ENCODE results near the gene ARSG. TPM values are rescaled to one million over a fixed set of nuclear protein-coding genes. Genes with fewer than 3 reads are reported as not detected.

ARSG gene
- total RNA-seq, 1 donor from 2014 or later: 2.7 TPM

DNA sequence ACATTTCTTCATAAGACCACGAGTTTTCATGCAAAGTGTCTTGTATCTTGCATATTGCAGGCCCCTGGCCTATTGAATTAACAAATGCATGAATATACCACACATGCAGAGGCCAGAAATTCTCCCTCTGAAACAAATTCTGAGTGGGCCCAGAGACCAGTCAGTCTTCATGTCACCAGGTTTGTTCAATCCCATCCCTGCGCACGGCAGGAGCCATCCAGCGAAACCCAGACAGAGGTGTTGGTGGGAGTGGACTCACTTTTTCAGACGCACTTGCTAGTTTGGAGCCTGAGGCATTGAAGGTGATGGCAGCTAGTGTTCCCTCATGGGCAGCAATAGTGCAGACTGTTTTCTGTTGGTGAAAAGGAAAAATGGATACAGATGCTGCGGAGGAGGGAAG is 144.1 kb downstream of the ARSG start:
- intact Hi-C loops (cut with DNase I): loop anchor here (10.0 kb wide), 1 partner anchor 261 kb away; no protein-coding TSS in a partner anchor
- DNase-seq (ENCODE audit: low spot score): no peak

- DNase-seq (ENCODE audit: low spot score): peak; percentile 83
- intact Hi-C loops (cut with DNase I): loop anchor here (2.0 to 10.0 kb wide), 2 partner anchors 173 to 261 kb away; no protein-coding TSS in a partner anchor
Observed at GRCh38 chr17:68435876-68436842, 144.9 kb downstream of the ARSG start.

GRCh38 chr17:68437979-68438822 is 146.9 kb downstream of the ARSG start:
- intact Hi-C loops (cut with DNase I): loop anchor here (2.0 to 10.0 kb wide), 2 partner anchors 175 to 263 kb away; no protein-coding TSS in a partner anchor
- no peak for DNase-seq (ENCODE audit: low spot score)

DNA sequence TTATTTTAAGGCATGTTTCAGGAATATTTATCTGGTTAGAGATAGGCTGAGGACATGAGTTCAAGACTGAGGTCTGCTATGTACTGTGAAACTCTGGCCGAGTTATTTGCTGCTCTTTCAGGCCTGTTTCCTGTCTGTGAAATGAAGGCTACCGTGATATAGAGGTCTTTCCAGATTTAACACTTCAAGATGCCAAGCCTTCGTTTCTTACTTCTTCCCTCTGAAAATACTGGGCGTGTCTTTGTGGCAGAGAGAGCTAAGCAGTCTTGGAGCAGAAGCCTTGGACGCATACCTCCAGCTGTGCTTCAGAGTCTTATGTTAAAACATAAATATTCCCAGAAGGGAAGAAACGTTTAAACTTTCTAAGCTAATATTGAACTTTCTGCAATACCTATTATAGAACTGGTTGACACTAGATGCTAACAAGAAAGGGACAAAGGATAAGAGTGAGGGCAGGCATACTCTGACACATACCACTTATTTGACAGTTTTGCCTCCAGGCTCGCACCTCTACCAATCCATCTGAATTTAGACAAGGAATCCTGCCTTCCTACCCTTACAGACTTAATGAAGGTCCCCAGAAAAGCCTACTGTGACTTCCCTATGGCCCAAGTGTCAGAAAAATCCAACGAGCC is 148.5 kb downstream of the ARSG start:
- intact Hi-C loops (cut with DNase I): loop anchor here (10.0 kb wide), 1 partner anchor 265 kb away; no protein-coding TSS in a partner anchor
- no peak for DNase-seq (ENCODE audit: low spot score)

- intact Hi-C loops (cut with DNase I): no loop called here
Observed at GRCh38 chr17:68440526-68440925, 149.2 kb downstream of the ARSG start.

DNA sequence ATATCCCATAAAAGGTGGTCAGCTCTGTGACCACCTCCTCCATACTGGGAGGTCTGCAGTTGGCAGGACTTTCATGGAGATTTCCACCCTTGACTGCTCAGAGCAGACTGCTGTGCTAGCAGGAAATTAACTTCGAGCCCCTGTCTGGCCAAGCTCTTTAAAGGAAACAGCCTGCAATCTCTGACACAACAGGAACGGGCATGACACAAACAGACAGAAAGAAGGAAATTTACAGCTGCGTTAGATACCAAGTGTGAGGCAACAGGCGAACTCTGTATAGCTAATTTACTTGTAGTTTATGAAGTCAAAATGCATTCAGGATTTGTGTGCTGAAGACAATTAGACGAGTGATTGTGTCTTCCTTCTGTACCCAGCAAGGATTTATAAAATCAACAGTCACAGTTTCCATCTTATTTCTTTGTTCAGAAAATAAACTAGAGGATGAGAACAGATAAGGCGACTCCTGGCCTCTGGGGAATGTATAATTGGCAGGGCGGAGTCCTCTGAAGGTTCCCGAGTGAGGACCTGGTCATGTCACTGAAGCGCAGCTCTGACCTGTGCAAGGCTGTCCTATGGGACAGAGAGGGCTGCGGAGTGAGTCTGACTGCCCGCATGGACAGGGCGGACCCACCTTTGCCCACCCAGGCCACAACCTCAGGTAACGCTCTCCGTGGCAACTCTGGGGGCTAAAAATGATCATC is 149.9 kb downstream of the ARSG start:
- intact Hi-C loops (cut with DNase I): no loop called here
- peak; percentile 60 for DNase-seq (ENCODE audit: low spot score)

More at GRCh38 chr17:68440526-68440925, 149.2 kb downstream of the ARSG start:
- DNase-seq (ENCODE audit: low spot score): no peak

DNA sequence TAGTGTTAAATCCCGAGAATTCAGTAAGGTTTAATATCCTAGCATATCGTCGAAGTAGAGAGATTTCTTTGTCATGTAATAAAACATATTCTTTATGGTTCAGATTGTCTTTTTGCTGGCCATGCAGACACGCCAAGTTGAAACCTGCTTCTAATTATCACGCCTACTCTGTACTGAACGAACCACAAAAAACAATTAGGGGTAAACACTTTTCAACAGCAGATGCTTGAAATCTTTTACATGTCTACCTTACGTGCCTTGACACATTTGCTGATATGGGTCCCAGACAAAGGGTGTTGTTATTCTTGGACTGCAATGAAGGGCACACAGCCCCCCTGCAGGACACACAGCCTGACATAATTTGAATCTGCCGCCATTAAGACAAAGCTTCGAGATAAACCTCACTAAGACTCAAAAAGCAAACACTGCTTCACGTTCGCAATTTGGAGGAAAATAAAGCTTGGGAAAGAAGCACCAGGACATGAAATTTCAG is 152.7 kb downstream of the ARSG start:
- intact Hi-C loops (cut with DNase I): no loop called here
- no peak for DNase-seq (ENCODE audit: low spot score)

DNA sequence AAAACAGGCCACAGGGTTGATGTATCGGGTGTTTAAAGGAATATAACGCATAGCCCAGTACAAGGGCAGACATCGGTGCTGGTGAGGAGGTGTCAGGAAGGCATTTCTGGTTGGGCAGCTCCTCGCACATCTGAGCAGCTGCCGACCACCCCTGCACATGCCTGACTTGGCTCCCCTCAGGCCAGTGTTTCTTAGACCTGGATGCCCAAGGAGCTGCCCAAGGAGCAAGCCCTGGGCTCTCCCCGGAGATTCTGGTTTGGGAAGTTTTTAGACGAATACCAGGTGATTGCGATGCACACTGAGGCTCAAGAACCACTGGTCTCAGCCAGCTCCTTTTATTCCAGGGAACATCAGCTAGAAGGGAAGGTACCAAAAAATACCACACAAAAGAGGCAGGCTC is 154.4 kb downstream of the ARSG start:
- peak; percentile 66 for DNase-seq (ENCODE audit: low spot score)
- intact Hi-C loops (cut with DNase I): no loop called here

DNA sequence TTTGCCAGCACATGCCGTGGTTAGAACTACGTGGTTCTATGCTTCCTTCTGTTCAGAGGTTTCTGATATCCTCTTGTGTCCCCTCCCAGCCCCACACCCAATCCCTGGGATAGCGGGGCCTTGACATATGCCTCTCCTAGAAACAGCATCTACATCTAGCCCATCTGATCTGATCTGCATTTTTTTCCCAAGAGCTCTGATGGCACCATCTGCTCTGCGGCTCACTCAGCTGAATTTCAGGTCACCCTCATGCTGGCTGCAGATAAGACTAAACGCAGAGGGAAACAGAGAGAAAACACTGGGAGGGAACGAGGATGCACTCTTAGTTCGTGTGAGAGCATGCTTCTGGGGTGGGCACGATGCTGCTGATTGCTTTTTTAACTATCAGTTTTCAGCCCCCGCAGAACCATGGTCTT is 155.3 kb downstream of the ARSG start:
- no peak for DNase-seq (ENCODE audit: low spot score)
- intact Hi-C loops (cut with DNase I): no loop called here

DNA sequence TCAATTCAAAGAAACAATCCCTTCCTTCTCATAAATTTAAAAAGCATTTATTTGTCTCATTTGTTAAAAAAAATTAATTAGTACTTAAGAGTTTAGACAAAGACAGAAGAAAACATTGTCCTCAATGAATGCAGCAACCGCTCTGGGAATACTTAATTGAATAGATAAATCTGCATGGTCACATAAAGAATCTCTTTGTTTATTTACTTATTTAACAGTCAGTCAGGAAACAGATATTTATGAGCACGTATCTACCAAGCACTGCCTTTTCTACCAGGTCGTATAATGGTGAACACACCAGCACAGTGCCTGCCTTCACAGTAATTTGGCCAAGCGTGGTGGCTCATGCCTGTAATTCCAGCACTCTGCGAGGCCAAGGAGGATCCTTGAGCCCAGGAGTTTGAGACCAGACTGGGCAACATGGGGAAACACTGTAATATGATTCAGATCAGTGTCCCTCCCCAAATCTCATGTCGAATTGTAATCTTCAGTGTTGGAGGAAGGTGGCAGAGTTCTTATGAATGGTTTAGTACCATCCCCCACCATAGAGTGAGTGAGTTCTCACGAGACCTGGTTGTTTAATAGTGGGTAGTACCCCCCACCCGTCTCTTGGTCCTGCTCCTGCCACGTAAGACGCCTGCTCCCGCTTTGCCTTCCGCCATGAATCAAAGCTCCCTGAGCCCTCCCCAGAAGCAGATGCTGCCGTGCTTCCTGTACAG is 157.9 kb downstream of the ARSG start:
- no peak for DNase-seq (ENCODE audit: low spot score)
- intact Hi-C loops (cut with DNase I): no loop called here

DNA sequence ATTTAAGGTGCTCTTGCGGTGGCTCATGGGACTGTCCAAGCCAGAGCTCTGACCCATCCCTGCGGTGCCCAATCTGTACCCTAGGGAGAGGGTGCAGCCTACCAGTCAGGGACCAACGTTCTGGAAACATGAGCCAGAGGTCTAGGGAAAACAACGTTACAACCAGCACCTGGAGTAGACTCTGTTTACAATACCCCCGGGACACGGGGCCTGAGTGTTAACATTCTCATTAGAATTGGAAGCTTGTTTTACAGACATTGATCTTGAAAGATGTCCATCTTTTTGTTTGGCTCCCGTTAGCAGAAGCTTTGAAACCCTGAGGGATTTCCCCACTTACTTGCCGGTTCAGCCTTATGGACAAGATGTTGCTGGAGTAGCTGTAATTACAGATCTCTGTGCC is 159.1 kb downstream of the ARSG start:
- intact Hi-C loops (cut with DNase I): no loop called here
- DNase-seq (ENCODE audit: low spot score): no peak

- intact Hi-C loops (cut with DNase I): no loop called here
- no peak for DNase-seq (ENCODE audit: low spot score)
Observed at GRCh38 chr17:68450801-68451200, 159.5 kb downstream of the ARSG start.

DNA sequence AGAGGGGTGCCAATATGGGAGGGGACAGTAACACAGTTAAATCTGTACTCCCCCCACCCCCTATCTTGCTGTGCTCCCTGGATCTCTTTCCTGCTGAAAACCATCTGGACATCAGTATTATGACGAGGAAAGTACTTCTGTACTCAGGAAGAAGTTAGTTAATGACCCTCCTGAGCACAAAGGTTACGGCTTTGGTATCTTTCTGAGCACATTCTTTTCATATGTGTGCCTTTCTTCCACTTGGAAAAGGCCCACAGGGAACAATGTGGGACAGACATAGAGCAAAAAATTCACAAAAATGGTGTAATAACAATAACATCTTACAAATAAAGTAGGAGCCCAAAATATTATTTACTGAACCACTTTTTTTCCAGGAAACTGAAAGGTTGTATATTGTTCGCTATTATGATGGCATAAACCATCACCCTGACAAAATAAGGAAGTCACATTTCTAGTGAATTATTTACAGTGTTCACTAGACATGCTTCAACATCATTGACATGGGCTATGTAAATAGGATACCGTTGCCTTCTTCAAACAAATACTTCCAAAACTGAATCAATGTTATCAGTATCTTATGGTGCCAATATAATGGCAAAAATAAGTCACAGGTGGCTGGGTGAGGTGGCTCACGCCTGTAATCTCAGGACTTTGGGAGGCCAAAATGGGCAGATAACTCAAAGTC is 160.5 kb downstream of the ARSG start:
- no peak for DNase-seq (ENCODE audit: low spot score)
- intact Hi-C loops (cut with DNase I): no loop called here

DNA sequence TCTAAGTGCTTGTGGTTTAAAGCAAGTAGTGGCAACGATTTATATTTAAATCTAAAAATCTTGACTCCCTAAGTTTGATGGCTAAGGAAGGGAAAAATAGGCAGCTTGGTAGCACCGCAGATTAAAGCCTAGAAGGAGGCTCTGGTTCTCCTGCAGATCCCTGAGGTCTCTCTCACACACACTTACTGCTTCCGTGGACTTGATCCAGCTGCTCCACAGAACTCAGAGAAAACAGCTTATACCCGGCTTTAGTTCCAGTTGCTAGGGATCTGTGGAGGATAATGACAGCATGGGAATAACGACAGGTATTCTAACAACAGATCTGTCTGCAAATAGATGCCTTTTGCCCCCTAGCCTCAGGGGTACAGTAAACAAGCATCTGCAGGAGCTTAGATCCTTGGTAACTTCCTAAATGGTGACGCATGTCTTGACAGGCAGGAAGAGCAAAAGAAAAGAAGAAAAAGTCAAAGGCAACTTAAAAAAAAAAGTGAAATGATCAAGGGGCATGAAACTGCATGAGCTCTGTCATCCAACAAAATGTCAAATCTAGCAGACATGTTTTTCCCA is 161.5 kb downstream of the ARSG start:
- intact Hi-C loops (cut with DNase I): no loop called here
- no peak for DNase-seq (ENCODE audit: low spot score)

DNA sequence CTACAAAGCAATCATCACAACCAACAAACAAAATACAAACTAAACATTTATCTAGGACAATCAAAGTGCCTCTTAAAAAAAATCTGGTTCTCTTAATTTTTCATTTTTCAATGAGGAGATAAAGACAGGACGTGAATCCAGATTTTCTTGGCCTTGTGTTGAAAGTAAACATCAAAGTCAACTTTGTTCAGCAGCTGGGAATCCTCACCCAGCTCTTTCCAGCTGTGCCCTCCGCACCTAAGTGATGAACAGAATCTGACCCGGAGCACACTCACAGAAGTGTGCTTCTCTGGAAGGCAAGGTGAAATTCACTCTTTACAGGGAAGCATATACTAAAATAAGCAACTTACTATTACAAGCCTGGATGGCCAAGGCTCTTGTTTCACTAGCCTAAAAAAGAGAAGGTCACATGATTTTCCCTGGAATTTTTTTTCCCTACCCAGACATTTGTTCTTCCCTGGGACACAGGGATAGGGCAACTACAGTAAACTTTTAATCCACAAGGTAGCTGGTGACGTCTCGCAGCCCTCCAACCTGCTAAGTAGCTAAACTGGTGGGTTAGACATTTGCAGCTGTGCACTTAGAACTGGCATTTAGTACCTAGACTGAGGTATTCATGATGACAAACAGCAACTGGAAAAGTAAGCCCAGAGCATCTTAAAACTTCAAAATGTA is 162.8 kb downstream of the ARSG start:
- intact Hi-C loops (cut with DNase I): no loop called here
- DNase-seq (ENCODE audit: low spot score): no peak

GRCh38 chr17:68455901-68456338 is 164.6 kb downstream of the ARSG start:
- intact Hi-C loops (cut with DNase I): loop anchor here (5.0 kb wide), 1 partner anchor 209 kb away; the partner anchor contains the start of gene AMZ2
- DNase-seq (ENCODE audit: low spot score): no peak

Data from cardiac septum (tissue), 1 donor.